Gastroesophageal sphincter (tissue), 4 donors: ENCODE measurements around the gene FER. TPM values are rescaled to one million over a fixed set of nuclear protein-coding genes. Genes with fewer than 3 reads are reported as not detected.
"Not testable (repeated sequence)": the region's sequence is repeated elsewhere in the genome, so short reads cannot be mapped to it uniquely, and the experiment has no call there.

ENCODE experiments used
- ATAC-seq: fragments of 150-250 bp; one replicate; pipeline ENCODE4 v1.9.1; 2016; ENCODE audit warnings: mild to moderate bottlenecking, moderate library complexity
- H3K27ac ChIP-seq, 4 donors: fragments of 200-600 bp; sonication (generic) in 3 of 4; 1 replicate in 3 of 4; 2 replicates in 1 of 4; pipeline ENCODE4 v1.5.1; 2016 to 2019
- H3K27me3 ChIP-seq: fragments of 200-600 bp; sonication (generic); one replicate; pipeline ENCODE4 v1.5.1; 2019
- H3K36me3 ChIP-seq, 2 donors: fragments of 200-600 bp; sonication (generic); one replicate each; pipeline ENCODE4 v1.5.1; 2019; ENCODE audit warnings: control low read depth in 1 of 2
- H3K4me1 ChIP-seq, 3 donors: fragments of 200-600 bp; sonication (generic); 1 replicate in 2 of 3; 2 replicates in 1 of 3; pipeline ENCODE4 v1.5.1; 2016 to 2019; ENCODE audit warnings: control low read depth in 2 of 3
- H3K4me3 ChIP-seq, 2 donors: fragments of 200-600 bp; sonication (generic); one replicate each; pipeline ENCODE4 v1.5.1; 2019; ENCODE audit warnings: mild to moderate bottlenecking in 1 of 2, moderate library complexity in 1 of 2
- H3K9me3 ChIP-seq, 3 donors: fragments of 200-600 bp; sonication (generic); one replicate each; pipeline ENCODE4 v1.5.1; 2017 to 2019; ENCODE audit warnings: control low read depth in 2 of 3
- CTCF ChIP-seq, 4 experiments: fragments of 200-600 bp in 2 of 4; fragments of 450-650 bp in 2 of 4; sonication (generic) in 1 of 4; IDR thresholded peaks; one replicate each; pipeline ENCODE4 v1.5.1; 2017 to 2019; ENCODE audit warnings: antibody characterized with exemption in 4 of 4, mild to moderate bottlenecking in 2 of 4, moderate library complexity in 2 of 4
- EP300 ChIP-seq: sonication (generic); formaldehyde crosslinking; IDR thresholded peaks from one replicate; pipeline ENCODE4 v1.6.1; 2017; ENCODE audit warnings: antibody characterized with exemption, mild to moderate bottlenecking
- POLR2A ChIP-seq, 2 donors: fragments of 450-650 bp; IDR thresholded peaks; one replicate each; pipeline ENCODE4 v1.6.1; 2017; ENCODE audit warnings: antibody characterized with exemption in 2 of 2, mild to moderate bottlenecking in 2 of 2, moderate library complexity in 1 of 2
- POLR2AphosphoS5 ChIP-seq: sonication (generic); formaldehyde crosslinking; IDR thresholded peaks from one replicate; pipeline ENCODE4 v1.6.1; 2017; ENCODE audit warnings: antibody characterized with exemption
- WGBS, 2 donors: methylation state at CpG; one replicate each; pipeline ENCODE4 v1.1.5; 2018; ENCODE audit warnings: low coverage in 1 of 2; 5-methylcytosine and 5-hydroxymethylcytosine counted together
- total RNA-seq, 4 donors: library from RNA; depleted of rRNA; stranded (reverse); fragments of >200 nt; gene quantifications; one replicate each; pipeline ENCODE4 v1.1.0, GENCODE V29; 2016

The FER gene
- total RNA-seq, 4 donors from 2014 or later, result 23.2 to 45.3 (median 32.5) TPM

- H3K9me3 ChIP-seq, result peaks cover 0 to 5% (median 0%) of the 10 kb centered on the region in 3 donors
- peaks cover 0 to 23% (median 0%) of the 10 kb centered on the region in 3 donors for H3K4me1 ChIP-seq
- ATAC-seq, result no peak
- WGBS, 2 donors, result 89 to 100% methylated on average over 2 to 3 of the region's 3 CpGs
- no peak overlapping the region for H3K27ac ChIP-seq
- TF ChIP-seq POLR2A (IDR thresholded peaks at IDR 0.05), result no peak
- no peak for TF ChIP-seq CTCF (IDR thresholded peaks at IDR 0.05)
- no peak for TF ChIP-seq POLR2AphosphoS5
- no peak for TF ChIP-seq EP300
- H3K4me3 ChIP-seq, result no peak overlapping the region
- no peaks in the 10 kb centered on the region for H3K27me3 ChIP-seq
- H3K36me3 ChIP-seq, result peaks cover 0 to 6% of the 10 kb centered on the region in 2 donors
Observed at GRCh38 chr5:108763222-108763916, 15.7 kb downstream of the FER start.

GRCh38 chr5:108765647-108766046 is 17.9 kb downstream of the FER start:
- no peaks in the 10 kb centered on the region for H3K9me3 ChIP-seq
- no peak for ATAC-seq
- no peak for TF ChIP-seq POLR2A (IDR thresholded peaks at IDR 0.05)
- no peak for TF ChIP-seq CTCF (IDR thresholded peaks at IDR 0.05)
- TF ChIP-seq EP300, result no peak
- TF ChIP-seq POLR2AphosphoS5, result no peak

GRCh38 chr5:108766916-108767315 is 19.2 kb downstream of the FER start:
- not testable (repeated sequence) for H3K27ac ChIP-seq, H3K4me3 ChIP-seq, H3K9me3 ChIP-seq, H3K27me3 ChIP-seq, H3K36me3 ChIP-seq, ATAC-seq
- H3K4me1 ChIP-seq, result peaks cover 0 to 32% (median 3%) of the 10 kb centered on the region in 3 donors
- WGBS, 2 donors, result 83 to 100% methylated on average over 3 to 4 of the region's 5 CpGs

More at GRCh38 chr5:108765647-108766046, 17.9 kb downstream of the FER start:
- no peaks in the 10 kb centered on the region for H3K36me3 ChIP-seq
- peaks cover 0 to 32% (median 3%) of the 10 kb centered on the region in 3 donors for H3K4me1 ChIP-seq
- no peaks in the 10 kb centered on the region for H3K27me3 ChIP-seq
- no peak overlapping the region for H3K4me3 ChIP-seq
- no peak overlapping the region for H3K27ac ChIP-seq

- no peak overlapping the region for H3K4me3 ChIP-seq
- WGBS, 2 donors, result 11 to 36% methylated on average over 1 of the region's 1 CpG
- ATAC-seq, result no peak
- TF ChIP-seq POLR2A (IDR thresholded peaks at IDR 0.05) (no peak), CTCF (IDR thresholded peaks at IDR 0.05) (no peak), EP300 (no peak), POLR2AphosphoS5 (no peak)
- H3K4me1 ChIP-seq, result peaks cover 0 to 26% (median 5%) of the 10 kb centered on the region in 3 donors
- H3K27me3 ChIP-seq, result no peaks in the 10 kb centered on the region
- H3K27ac ChIP-seq, result peak overlapping the region in 1 of 4 donors; percentile 17
- H3K36me3 ChIP-seq, result no peaks in the 10 kb centered on the region
- H3K9me3 ChIP-seq, result no peaks in the 10 kb centered on the region
Observed at GRCh38 chr5:108769352-108769751, 21.7 kb downstream of the FER start.

- WGBS, 2 donors, result 54 to 78% methylated on average over 1 of the region's 1 CpG
Observed at GRCh38 chr5:108772626-108773025, 24.9 kb downstream of the FER start.

More at GRCh38 chr5:108772626-108773025, 24.9 kb downstream of the FER start:
- peaks cover 0 to 21% (median 5%) of the 10 kb centered on the region in 3 donors for H3K4me1 ChIP-seq
- H3K36me3 ChIP-seq, result peaks cover 0 to 2% of the 10 kb centered on the region in 2 donors
- H3K27me3 ChIP-seq, result no peaks in the 10 kb centered on the region
- no peak for ATAC-seq
- no peak for TF ChIP-seq CTCF (IDR thresholded peaks at IDR 0.05)
- no peak for TF ChIP-seq POLR2AphosphoS5
- TF ChIP-seq POLR2A (IDR thresholded peaks at IDR 0.05), result no peak
- TF ChIP-seq EP300, result no peak
- H3K9me3 ChIP-seq, result no peaks in the 10 kb centered on the region
- H3K27ac ChIP-seq, result no peak overlapping the region
- H3K4me3 ChIP-seq, result no peak overlapping the region
